Effector memory CD8-positive, alpha-beta T cell (primary cell): Measurements from ENCODE around the gene SAP30.
A peak's percentile ranks its signal among the peaks of the same experiment; 100 is the strongest.

ENCODE experiments used
- ATAC-seq: fragments of 150-1000 bp; cut with Tn5 transposase; replicated peaks from 2 replicates; pipeline ENCODE4 v1.10.0; 2021; ENCODE audit warnings: mild to moderate bottlenecking, moderate library complexity
- DNase-seq, 3 experiments: peaks; one replicate each; pipeline ENCODE4 v3.0.0; 2021
- H3K27ac Mint-ChIP-seq, 2 donors: one replicate each; pipeline ENCODE4 v1.8.0; 2022; ENCODE audit warnings: mild to moderate bottlenecking in 2 of 2, mixed read lengths in 2 of 2, moderate library complexity in 2 of 2
- H3K27me3 Mint-ChIP-seq, 2 donors: one replicate each; pipeline ENCODE4 v1.8.0; 2022; ENCODE audit warnings: mixed read lengths in 2 of 2
- H3K36me3 Mint-ChIP-seq: one replicate; pipeline ENCODE4 v1.8.0; 2022; ENCODE audit warnings: mild to moderate bottlenecking, moderate library complexity, mixed read lengths; ENCODE audit not compliant: insufficient read depth
- H3K4me1 Mint-ChIP-seq, 2 donors: one replicate each; pipeline ENCODE4 v1.8.0; 2022; ENCODE audit warnings: low read depth in 2 of 2, mixed read lengths in 2 of 2
- H3K4me3 Mint-ChIP-seq, 2 donors: one replicate each; pipeline ENCODE4 v1.8.0; 2022; ENCODE audit warnings: mild to moderate bottlenecking in 2 of 2, mixed read lengths in 2 of 2, moderate library complexity in 2 of 2
- H3K9me3 Mint-ChIP-seq, 2 donors: one replicate each; pipeline ENCODE4 v1.8.0; 2022; ENCODE audit warnings: mixed read lengths in 2 of 2

SAP30 gene

DNA sequence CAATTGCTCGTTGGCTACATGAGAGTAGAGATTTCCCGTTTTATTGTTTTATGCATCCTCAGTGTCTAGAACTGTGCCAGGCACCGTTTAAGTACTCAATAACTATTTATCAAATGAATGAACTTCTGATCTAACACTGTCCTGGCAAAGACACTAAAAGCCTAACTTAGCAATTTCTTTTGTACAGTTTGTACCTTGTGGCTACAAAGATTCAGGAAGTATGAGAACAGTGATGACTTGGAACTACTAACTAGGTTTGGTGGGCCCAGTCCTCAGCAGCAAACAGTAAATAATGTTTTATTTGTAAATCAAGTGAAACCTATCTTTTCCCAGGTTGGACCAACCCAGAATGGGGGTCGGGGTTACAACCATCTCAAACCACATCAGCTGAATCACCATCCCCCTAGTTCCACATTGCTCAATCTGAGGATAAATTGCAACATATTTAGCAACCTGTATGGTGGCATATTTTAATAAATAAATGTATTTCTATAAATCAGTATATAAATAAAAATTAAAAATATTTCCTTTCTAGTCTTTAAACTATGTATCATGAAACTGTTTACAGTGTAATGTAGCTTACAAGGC is 40.4 kb downstream of the SAP30 start:
- DNase-seq: no peak
- H3K36me3 Mint-ChIP-seq: peaks cover 3% of the 10 kb centered on the region
- no peak overlapping the region for H3K4me3 Mint-ChIP-seq
- no peak overlapping the region for H3K27ac Mint-ChIP-seq
- H3K9me3 Mint-ChIP-seq: no peaks in the 10 kb centered on the region
- no peak for ATAC-seq
- H3K27me3 Mint-ChIP-seq: no peaks in the 10 kb centered on the region
- no peaks in the 10 kb centered on the region for H3K4me1 Mint-ChIP-seq

DNA sequence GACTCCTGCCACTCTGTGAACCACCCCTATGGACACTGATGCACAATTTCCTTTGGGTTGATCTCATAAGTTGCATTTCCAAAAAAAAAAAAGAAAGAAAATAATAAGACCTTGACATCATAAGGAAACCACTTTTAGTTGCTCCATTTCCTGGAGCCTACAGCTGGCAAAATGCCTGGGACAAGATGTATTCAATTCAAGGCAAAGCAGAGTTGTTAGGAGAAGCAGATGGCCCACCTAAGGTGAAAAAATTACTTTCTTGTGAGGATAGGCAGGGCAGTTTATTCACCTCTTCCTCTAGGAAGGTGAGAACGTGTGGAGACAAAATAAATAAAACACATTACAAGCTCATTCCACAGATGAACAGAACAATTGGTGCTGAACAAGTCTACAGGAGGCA is 42.3 kb downstream of the SAP30 start:
- Mint-ChIP-seq H3K4me1 (no peaks in the 10 kb centered on the region), H3K27ac (no peak overlapping the region), H3K27me3 (no peaks in the 10 kb centered on the region), H3K9me3 (no peaks in the 10 kb centered on the region), H3K36me3 (peaks cover 3% of the 10 kb centered on the region), H3K4me3 (no peak overlapping the region)
- no peak for ATAC-seq
- no peak for DNase-seq

DNA sequence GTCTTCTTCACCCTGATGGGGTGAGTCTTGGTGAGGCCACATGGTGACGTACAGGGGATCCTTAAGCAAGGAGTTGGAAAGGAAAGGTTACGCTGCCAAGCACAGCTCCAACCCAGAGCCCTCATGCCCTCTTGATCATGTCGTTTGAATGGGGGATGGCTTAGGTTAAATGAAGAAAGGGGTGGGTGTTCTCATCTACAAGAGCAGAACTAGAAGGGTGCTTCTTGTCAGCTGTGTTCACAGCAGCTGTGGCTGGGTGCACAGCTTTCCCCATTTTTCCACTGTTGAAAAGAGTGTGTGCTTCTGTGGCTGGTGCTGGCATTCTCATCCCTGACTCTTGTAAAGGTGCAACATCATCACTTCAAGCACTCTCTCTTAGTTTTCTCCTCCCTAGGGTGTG is 43.7 kb downstream of the SAP30 start:
- Mint-ChIP-seq H3K4me3 (no peak overlapping the region), H3K27ac (no peak overlapping the region), H3K4me1 (no peaks in the 10 kb centered on the region), H3K27me3 (no peaks in the 10 kb centered on the region), H3K9me3 (no peaks in the 10 kb centered on the region), H3K36me3 (peaks cover under 1% of the 10 kb centered on the region)
- DNase-seq (no peak), ATAC-seq (no peak)

DNA sequence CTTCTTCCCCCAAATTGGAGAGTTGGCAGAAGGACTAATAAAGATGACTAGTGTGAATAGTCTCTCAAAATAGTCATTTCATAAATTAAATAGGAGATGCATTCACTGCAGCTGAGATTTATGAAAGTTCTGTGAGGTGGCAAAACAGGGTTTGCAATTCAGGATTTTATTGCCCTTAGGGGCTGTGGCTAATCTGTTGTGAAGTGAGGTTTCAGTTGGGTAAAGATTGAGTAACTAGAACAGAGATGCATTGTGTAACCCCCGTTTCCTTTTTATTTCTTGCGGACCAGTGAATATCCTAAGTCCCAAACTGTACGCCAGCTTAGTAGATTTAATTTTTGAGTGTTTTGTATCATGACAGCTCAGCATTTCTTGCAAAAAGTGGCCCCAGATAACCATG is 44.3 kb downstream of the SAP30 start:
- Mint-ChIP-seq H3K27ac (no peak overlapping the region), H3K36me3 (no peaks in the 10 kb centered on the region), H3K27me3 (no peaks in the 10 kb centered on the region), H3K4me3 (no peak overlapping the region), H3K4me1 (peaks cover 0 to 1% of the 10 kb centered on the region in 2 donors), H3K9me3 (no peaks in the 10 kb centered on the region)
- ATAC-seq: no peak
- DNase-seq: no peak

DNA sequence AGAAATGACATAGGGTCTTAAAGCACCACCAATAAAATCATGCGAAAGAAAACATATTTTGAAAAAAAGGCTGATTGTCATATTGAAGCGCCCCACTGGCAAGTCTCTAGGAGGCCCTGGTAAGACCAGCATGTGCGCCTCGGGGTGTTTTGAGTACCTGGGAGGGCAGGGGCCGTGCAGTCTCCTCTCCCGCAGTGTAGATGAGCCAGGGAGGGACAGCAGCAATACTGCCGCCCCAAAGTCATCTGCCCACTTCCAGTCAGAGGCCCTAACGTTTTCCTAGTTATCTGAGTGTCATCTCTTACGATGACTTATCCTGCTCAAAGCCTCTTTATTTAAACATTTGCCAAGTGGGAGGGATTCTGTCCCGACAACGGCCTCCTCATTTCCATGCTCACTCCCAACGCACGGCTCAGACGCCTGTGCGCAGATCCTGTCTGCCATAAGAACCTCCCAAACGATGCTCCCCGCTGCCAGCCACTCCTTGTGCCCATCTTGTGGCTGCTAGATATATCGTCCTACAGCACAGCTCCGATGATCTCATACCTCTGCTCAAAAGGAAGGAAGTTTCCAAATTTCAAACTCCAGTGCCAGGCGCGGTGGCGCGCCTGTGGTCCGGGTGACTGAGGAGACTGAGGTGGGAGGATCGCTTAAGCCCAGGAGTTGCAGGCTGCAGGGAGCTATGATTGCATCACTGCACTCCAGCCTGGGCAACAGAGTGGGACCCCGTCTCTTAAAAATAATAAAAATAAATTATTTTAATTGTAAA is 45.3 kb downstream of the SAP30 start:
- H3K4me3 Mint-ChIP-seq: no peak overlapping the region
- H3K27me3 Mint-ChIP-seq: no peaks in the 10 kb centered on the region
- DNase-seq: no peak
- ATAC-seq: peak; percentile 14
- H3K36me3 Mint-ChIP-seq: no peaks in the 10 kb centered on the region
- no peaks in the 10 kb centered on the region for H3K9me3 Mint-ChIP-seq
- no peak overlapping the region for H3K27ac Mint-ChIP-seq
- H3K4me1 Mint-ChIP-seq: peaks cover 3 to 6% of the 10 kb centered on the region in 2 donors

DNA sequence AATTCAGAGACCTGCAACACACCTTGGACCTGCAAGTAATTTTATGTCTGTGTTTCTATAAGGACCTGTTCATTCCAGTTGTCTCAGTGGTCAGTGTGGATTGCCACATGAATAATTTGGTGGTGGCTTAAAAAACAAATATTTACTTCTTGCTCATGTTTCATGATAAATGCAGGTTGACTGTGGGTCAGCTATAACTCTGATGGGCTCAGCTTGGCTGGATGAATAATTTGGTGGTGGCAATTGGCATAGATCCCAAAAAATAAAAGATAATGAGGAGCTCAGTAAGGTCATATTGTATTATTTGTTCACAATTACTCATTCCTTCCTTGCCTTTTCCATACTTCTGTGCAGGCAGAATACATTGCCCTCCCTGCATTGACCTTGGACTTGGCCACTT is 47.1 kb downstream of the SAP30 start:
- Mint-ChIP-seq H3K27me3 (no peaks in the 10 kb centered on the region), H3K27ac (no peak overlapping the region), H3K9me3 (no peaks in the 10 kb centered on the region), H3K36me3 (no peaks in the 10 kb centered on the region), H3K4me1 (peaks cover 3 to 6% of the 10 kb centered on the region in 2 donors), H3K4me3 (no peak overlapping the region)
- ATAC-seq (no peak), DNase-seq (no peak)

DNA sequence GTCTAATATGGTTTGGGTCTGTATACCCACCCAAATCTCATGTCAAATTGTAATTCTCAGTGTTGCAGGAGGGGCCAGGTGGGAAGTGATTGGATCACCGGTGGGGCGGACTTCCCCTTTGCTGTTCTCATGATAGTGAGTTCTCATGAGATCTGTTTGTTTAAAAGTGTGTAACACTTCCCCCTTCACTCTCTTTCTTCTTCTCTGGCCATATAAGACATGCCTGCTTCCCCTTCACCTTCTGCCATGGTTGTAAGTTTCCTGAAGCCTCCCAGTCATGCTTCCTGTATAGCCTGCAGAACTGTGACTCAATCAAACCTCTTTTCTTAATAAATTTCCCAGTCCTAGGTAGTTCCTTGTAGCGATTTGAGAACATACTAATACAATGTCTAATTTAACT is 47.9 kb downstream of the SAP30 start:
- peaks cover 3 to 6% of the 10 kb centered on the region in 2 donors for H3K4me1 Mint-ChIP-seq
- no peaks in the 10 kb centered on the region for H3K36me3 Mint-ChIP-seq
- H3K27ac Mint-ChIP-seq: peak overlapping the region in 1 of 2 donors; percentile 14
- no peaks in the 10 kb centered on the region for H3K27me3 Mint-ChIP-seq
- DNase-seq (no peak), ATAC-seq (no peak)
- no peak overlapping the region for H3K4me3 Mint-ChIP-seq
- no peaks in the 10 kb centered on the region for H3K9me3 Mint-ChIP-seq

DNA sequence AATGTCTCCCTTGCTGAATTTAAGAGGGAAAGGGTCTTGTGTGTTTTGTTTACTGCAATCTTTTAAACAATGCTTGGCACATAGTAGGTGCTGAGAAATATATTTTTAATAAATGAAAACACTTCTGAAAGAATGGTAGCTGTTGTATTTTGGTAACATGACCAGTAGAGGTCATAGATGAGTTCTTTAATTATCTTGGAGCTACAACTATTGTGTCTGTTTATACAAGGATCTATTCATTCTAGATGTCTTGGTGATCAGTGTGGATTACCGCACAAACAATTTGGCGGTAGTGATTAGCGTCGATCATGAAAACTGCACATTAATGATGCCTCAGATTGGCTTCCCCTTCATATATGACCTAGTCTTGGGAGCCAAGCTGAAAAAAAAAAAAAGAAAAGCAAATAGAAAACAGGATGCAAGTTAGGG is 49.6 kb downstream of the SAP30 start:
- Mint-ChIP-seq H3K4me1 (peaks cover 6 to 8% of the 10 kb centered on the region in 2 donors), H3K27ac (no peak overlapping the region), H3K36me3 (no peaks in the 10 kb centered on the region), H3K4me3 (no peak overlapping the region), H3K9me3 (no peaks in the 10 kb centered on the region), H3K27me3 (no peaks in the 10 kb centered on the region)
- DNase-seq: no peak
- peak; percentile 33 for ATAC-seq

DNA sequence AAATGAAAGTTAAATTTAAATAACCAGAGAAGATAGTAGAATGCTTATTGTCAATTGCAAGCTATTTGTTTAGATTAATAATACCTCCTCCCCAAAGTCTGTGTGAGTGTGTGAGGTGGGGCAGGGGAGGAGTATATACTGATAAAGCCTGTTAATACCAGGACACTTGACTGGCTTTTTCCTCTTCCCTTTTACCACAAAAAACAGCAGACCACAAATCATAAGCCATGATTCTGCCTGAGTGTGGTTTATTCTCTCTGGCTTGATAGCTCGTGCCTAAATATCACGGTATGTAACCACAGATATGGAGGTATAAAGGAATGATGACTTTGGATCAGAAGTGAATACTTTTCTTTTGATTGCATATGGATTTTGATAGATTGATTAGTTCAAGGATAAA is 50.0 kb downstream of the SAP30 start:
- H3K27ac Mint-ChIP-seq: no peak overlapping the region
- no peak for ATAC-seq

DNA sequence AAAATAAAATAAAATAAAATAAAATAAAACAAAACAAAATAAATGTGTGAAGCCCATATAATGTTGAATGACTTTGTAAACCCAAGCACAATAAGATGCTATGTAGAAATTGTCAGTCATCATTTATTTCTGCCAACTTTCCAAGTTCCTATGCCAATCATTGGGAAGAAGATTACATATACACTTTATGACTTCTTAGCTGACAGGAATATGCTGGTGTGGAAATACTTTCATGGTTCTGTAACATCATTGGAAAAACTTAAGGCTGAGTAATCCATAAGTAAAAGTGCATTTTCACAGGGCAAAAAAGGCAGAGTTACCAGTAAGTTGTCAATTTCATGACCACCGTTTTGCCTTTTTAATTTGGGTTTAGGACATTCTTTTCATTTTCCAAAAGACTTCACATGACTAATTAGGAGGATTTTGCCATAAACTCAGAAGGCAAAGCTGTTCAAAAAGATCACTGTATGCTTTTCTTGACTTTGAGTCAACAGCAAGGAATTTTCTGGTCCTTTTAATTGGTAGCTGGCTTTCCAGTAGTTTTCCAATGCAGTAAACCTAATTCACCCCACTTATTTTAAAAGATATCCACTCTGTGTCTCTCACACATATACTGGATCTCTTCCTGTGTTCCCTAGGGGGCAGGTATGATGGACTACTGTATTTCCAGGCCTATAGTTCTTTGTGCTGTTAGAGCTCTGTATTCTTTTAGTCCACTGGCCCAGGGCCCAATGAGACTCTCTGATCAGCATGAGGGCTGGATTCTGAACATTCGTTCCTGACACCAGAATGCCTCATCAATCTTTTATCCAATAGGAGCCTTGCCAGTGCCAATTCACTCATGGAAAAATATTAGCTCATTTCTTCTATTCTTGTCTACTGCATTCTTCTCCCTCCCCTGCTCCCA is 54.4 kb downstream of the SAP30 start:
- no peaks in the 10 kb centered on the region for H3K36me3 Mint-ChIP-seq
- peak overlapping the region; percentile 44 to 56 for H3K4me3 Mint-ChIP-seq
- ATAC-seq (no peak), DNase-seq (no peak)
- no peaks in the 10 kb centered on the region for H3K27me3 Mint-ChIP-seq
- H3K4me1 Mint-ChIP-seq: peaks cover 22 to 25% of the 10 kb centered on the region in 2 donors
- H3K27ac Mint-ChIP-seq: peak overlapping the region; percentile 72 to 83
- H3K9me3 Mint-ChIP-seq: no peaks in the 10 kb centered on the region

More for the DNA sequence above, 50.0 kb downstream of the SAP30 start:
- H3K27me3 Mint-ChIP-seq: no peaks in the 10 kb centered on the region
- no peaks in the 10 kb centered on the region for H3K9me3 Mint-ChIP-seq
- no peak for DNase-seq
- H3K4me3 Mint-ChIP-seq: no peak overlapping the region
- peaks cover 11 to 12% of the 10 kb centered on the region in 2 donors for H3K4me1 Mint-ChIP-seq
- no peaks in the 10 kb centered on the region for H3K36me3 Mint-ChIP-seq

DNA sequence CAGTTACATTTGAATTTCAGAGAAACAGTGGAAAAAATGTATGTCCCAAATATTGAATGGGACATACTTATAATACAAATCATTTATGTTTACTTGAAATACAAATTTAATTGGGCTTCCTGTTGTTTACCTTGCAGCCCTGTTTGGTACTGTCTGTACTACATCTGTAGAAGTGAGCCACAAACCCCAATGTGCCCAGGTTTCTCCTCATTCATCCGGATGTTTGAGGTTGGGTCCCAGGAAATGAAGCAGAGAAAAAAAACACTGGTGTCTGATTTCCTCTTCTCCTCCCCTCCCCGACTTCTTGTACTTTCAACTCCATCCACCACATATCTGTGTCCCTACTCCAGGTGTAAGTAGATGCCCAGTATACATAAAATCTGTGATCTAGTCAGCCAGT is 55.3 kb downstream of the SAP30 start:
- Mint-ChIP-seq H3K36me3 (no peaks in the 10 kb centered on the region), H3K9me3 (no peaks in the 10 kb centered on the region), H3K27ac (peak overlapping the region; percentile 72 to 83), H3K4me1 (peaks cover 18 to 22% of the 10 kb centered on the region in 2 donors), H3K4me3 (peak overlapping the region; percentile 44 to 56), H3K27me3 (no peaks in the 10 kb centered on the region)
- peak; percentile 59 for ATAC-seq
- DNase-seq: peak in 1 of 3 experiments; percentile 2
